GM13976 (cell line): ENCODE measurements around the gene CFHR5.

ENCODE experiments used
- DNase-seq: peaks from one replicate; pipeline ENCODE4 v3.0.0; 2012; ENCODE audit warnings: low spot score
- CTCF ChIP-seq: IDR thresholded peaks from 2 replicates; pipeline ENCODE4 v1.5.1; 2012; ENCODE audit warnings: borderline replicate concordance, mild to moderate bottlenecking; ENCODE audit not compliant: insufficient read depth; ENCODE audit errors: extremely low read depth, missing control alignments, control extremely low read depth
- in situ Hi-C: fragments of 300-500 bp; cut with MboI; formaldehyde crosslinking; loops from one replicate; pipeline ENCODE4 v1.12.0; 2022; ENCODE audit warnings: low sequenced_read_pairs, mixed read lengths, inconsistent platforms; ENCODE audit not compliant: unreplicated experiment

CFHR5 gene

GRCh38 chr1:197041486-197042353 lies 64.4 kb downstream of the CFHR5 start:
- no peak for DNase-seq
- in situ Hi-C loops, result no loop called here
- TF ChIP-seq CTCF, result no peak

DNA sequence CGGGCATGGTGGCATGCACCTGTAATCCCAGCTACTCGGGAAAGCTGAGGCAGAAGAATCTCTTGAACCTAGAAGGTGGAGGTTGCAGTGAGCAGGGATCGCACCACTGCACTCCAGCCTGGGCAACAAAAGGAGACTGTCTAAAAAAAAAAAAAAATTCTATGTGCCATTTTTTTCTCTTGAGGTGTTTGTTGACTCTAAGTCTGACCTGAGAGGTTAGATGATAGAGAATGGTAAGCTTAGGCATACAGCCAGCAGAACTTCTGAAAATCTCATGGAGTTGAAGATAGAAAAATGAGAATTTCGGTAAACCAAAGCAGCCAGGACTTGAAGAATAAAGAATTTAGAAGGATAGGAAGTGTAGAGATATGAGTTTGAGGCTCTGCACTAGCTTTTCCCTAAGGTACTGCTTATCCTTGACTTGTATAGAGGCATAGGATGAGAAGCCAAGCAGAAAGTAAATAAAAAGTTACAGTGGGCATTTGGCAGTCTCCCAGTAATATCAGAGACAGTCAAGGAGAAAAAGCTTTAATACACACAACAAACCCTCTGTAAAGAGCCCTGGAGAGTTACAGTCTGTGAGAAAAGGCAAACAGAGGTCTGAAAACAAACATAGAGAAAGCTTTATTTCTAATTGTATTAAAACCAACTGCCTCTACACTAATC lies 65.5 kb downstream of the CFHR5 start:
- no peak for TF ChIP-seq CTCF
- DNase-seq, result no peak
- in situ Hi-C loops, result no loop called here

GRCh38 chr1:197049100-197049499 lies 71.7 kb downstream of the CFHR5 start:
- no peak for DNase-seq
- no peak for TF ChIP-seq CTCF
- in situ Hi-C loops, result no loop called here
